ENCODE measurements around the gene EIPR1. TPM values are rescaled to one million over a fixed set of nuclear protein-coding genes. Genes with fewer than 3 reads are reported as not detected.

EIPR1 gene
- polyA plus RNA-seq, 3 donors = 23.2 to 28.4 (median 26.5) TPM

- no peak for DNase-seq
Observed at GRCh38 chr2:3307901-3308300, 69.7 kb downstream of the EIPR1 start.

DNA sequence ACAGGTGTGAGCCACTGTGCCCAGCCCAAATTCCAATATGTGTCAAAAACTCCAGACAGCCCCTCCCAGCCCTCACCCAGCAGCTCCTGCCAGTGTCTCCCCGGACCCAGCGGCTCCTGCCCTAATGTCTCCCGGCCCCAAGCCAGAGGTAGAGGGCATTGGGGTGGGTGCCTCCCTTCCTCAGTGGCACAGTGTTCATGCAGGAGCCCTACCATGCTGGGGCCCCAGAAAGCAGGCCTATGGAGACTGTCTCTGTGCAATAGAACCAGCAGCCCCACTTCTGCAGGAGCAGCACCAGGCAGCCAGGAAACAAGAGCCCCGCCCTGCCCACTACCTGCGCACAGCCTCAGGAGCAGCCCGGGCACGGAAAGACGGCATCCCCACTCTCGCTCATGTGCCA is 70.4 kb downstream of the EIPR1 start:
- DNase-seq = no peak

- no peak for DNase-seq
Observed at GRCh38 chr2:3305952-3306351, 71.7 kb downstream of the EIPR1 start.

- no peak for DNase-seq
Observed at GRCh38 chr2:3305431-3305830, 72.2 kb downstream of the EIPR1 start.

GRCh38 chr2:3303583-3304406 is 73.8 kb downstream of the EIPR1 start:
- peak; percentile 84 for DNase-seq

DNA sequence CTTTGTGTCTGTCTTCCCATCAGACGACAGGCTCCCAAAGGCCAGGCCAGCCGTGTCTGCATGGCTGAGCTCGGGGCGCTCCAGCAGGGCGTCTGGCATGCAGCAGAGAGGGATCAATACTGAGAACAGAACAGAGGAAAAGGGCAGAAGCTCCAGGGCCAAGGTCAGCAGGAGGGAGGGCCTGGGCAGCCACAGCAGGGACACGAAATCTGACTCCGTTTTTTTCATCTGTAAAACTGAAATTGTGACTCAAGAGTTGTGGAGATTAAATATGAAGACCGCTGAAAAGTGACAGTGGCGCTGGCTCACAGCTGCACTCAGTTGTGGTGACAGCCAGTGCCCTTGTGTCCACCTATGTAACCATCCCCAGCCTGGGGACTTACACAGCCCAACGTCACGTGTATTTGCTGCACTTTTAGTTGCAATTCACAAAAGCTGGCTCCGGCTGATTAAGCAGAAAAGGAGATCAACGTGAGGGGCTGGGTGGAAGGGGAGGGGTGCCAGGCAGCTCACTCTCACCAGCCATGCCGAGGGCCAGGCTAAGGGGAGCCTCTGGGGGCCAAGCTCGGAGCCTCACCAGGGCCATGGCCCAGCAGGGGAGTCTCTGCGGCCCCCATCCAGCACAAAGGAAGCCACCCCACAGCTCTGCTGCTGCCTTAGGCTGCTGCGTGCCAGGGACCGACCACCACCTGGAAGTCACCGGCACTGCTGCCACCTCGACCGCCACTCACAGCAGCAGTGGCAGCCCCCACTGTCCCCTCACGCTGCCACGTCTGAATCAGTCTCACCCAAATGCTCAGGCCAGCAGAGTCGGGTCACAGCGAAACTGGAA is 74.7 kb downstream of the EIPR1 start:
- DNase-seq = no peak

- DNase-seq = no peak
Observed at GRCh38 chr2:3302421-3302750, 75.2 kb downstream of the EIPR1 start.

GRCh38 chr2:3301001-3301400 is 76.6 kb downstream of the EIPR1 start:
- DNase-seq = no peak

- DNase-seq = no peak
Observed at GRCh38 chr2:3300224-3300995, 77.2 kb downstream of the EIPR1 start.

- no peak for DNase-seq
Observed at GRCh38 chr2:3299703-3300102, 77.9 kb downstream of the EIPR1 start.

- DNase-seq = no peak
Observed at GRCh38 chr2:3299130-3299529, 78.5 kb downstream of the EIPR1 start.

- no peak for DNase-seq
Observed at GRCh38 chr2:3298191-3298590, 79.4 kb downstream of the EIPR1 start.

DNA sequence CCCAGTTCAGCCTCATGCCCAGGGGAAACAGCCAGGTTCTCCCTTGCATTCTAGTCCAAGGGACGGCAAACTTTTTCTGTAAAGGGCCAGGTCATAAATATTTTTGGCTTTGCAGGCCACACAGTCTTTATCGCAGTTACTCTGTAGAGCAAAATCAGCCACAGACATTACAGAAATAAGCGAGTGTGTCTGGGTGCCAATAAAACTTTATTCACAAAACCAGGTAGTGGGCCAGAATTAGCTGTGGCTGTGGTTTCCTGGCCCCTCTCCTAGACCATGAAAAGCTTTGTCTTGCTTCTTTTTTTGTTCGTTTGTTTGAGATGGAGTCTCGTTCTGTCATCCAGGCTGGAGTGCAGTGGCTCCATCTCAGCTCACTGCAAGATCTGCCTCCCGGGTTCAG is 80.1 kb downstream of the EIPR1 start:
- DNase-seq = no peak

DNA sequence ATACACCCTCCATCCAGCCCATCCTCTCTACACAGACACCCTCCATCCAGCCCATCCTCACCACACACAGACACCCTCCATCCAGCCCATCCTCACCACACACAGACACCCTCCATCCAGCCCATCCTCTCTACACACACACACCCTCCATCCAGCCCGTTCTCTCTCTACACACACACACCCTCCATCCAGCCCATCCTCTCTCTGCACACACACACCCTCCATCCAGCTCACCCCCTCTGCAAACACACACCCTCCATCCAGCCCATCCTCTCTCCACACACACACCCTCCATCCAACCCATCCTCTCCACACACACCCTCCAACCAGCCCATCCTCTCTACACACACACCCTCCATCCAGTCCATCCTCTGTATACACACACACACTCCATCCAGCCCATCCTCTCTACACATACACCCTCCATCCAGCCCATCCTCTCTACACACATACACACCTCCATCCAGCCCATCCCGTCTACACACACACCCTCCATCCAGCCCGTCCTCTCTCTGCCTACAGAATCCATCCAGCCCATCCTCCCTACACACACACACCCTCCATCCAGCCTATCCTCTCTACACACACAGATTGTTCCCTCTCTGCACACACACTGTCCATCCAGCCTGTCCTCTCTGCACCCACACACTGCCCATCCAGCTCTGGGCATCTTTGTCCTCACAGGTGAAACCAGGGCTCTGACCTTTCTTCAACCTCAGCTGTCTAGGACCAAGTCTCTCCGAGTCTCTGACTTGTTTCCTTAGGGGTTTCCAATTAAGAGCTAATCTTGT is 81.2 kb downstream of the EIPR1 start:
- DNase-seq = no peak

DNA sequence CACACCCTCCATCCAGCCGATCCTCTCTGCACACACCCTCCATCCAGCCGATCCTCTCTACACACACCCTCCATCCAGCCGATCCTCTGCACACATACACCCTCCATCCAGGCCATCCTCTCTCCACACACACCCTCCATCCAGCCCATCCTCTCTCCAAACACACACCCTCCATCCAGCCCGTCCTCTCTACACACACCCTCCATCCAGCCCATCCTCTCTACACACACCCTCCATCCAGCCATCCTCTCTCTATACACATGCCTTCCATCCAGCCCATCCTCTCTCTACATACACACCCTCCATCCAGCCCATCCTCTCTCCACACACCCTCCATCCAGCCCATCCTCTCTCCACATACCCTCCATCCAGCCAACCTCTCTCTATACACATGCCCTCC is 83.1 kb downstream of the EIPR1 start:
- DNase-seq = no peak

GRCh38 chr2:3294069-3294468 is 83.5 kb downstream of the EIPR1 start:
- DNase-seq = no peak

DNA sequence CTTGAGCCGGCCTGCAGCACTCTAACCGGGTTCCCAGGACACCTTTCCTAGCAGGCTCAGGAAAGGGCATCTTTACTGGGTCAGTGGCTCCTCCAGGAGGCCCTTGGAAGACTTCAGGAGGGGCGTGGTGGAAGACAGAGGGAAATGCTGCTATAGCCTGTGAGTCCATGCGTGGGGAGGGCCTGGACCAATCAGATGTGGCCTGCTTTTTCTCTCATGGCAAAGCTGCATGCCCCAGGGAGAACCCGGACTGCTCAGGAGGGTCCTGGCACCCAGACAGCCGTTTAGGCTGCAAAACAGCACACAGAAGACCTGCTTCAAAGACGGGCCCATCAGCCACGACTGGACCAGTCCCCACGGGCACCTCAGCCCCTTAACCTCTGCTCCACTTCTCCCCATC is 84.4 kb downstream of the EIPR1 start:
- DNase-seq = no peak

DNA sequence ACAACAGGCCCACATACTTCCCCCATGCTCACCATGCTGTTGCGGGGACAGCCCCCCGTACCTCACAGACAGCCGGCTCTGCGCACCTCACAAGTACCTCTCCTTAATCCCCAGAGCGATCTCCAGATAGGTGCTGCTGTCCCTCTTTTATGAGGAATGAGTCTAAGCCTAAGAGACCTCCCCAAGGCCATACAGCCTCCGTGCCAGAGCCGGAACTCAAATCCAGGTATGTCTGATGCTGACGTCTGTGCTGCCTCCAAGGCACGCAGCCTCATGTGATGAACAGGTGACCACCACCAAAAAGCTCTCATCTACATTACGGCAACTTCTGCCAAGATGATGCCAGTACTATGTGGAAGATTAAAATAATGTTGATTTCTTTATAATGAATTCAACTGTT is 85.2 kb downstream of the EIPR1 start:
- no peak for DNase-seq

DNA sequence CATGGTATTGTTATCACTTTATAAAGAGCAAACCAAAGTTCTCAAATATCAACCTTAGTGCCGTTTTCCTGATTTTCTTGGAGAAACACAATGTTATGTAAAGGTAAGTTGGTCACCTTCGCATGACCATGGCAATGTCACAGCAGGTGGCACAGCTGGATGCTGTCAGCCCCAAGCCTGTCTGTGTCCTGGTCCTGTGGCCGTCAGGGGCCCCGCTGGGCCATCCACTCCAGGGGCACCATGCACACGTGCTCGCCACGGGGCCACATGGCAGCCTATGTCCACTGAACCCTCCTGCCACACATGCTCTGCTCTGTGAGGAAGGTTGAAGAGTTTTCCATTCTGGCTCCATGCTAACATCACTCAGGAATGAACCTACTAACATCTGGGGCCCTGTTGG is 85.9 kb downstream of the EIPR1 start:
- no peak for DNase-seq

DNA sequence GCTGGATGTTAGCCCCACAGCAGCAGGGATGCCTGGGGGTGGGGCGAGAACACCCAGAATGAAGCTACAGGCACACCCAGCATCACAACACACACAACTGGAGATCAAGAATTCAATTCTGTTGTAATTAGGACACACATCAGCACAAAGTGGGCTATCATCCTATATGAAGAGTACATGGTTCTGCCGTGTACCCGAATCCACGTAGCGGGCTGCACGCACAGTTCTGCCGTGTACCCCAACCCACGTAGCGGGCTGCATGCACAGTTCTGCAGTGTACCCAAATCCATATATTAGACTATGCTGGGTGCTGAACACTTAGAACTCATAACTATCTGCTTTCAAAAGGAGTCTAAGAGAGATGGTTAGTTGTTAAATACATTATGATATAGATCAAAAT is 86.5 kb downstream of the EIPR1 start:
- DNase-seq = no peak

GRCh38 chr2:3290655-3291054 is 87.0 kb downstream of the EIPR1 start:
- no peak for DNase-seq

DNA sequence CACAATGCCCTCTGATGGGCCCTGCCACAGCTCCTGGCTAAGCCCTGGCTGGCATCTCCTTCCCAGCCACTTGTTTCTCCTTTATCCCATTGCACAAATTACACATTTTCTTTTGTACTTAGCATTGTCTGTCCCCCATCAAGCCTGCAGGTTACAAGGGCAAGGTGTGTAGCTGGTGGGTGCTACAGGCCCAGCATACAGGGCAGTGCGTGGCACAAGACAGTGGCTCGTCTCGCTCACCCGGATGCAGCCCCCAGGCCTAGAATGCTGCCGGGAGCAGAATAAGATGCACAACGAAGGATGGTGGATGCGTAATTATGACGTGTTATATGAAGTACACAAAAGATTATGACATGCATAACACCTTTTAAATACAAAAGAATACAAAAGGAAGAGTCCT is 87.6 kb downstream of the EIPR1 start:
- DNase-seq = no peak
